PC-3 (cell line): ENCODE measurements around the gene TBC1D14. TPM values are rescaled to one million over a fixed set of nuclear protein-coding genes. Genes with fewer than 3 reads are reported as not detected.

Source experiments
- ATAC-seq: fragments of 200-7000 bp; cut with Tn5 transposase; 2 replicates; pipeline ENCODE4 v1.9.1; 2020; ENCODE audit warnings: mild to moderate bottlenecking, moderate library complexity
- BruUV-seq: library from RNA; stranded (reverse); fragments of 400-500 nt; replicated peaks from 2 replicates; lab custom pipeline; 2021; lab: Mats Ljungman, UMichigan
- CTCF ChIA-PET: fragments of 300-600 bp; sonication (Branson Sonifier 250); formaldehyde crosslinking; loops from one replicate; lab custom pipeline; 2022; ENCODE audit warnings: antibody characterized with exemption; lab: Charles Lee
- POLR2A ChIA-PET: fragments of 300-600 bp; sonication (Branson Sonifier 250); formaldehyde crosslinking; loops from one replicate; lab custom pipeline; 2022; ENCODE audit warnings: antibody characterized with exemption; ENCODE audit not compliant: unreplicated experiment; lab: Charles Lee
- DNase-seq: peaks from one replicate; pipeline ENCODE4 v3.0.0-alpha.2; 2015
- H2AFZ ChIP-seq: fragments of 300-600 bp; sonication (generic); 2 replicates; pipeline ENCODE4 v1.6.0; 2016; ENCODE audit warnings: antibody characterized with exemption, low read length
- H3F3A ChIP-seq: fragments of 300-600 bp; sonication (generic); one replicate; pipeline ENCODE4 v1.6.0; 2017; ENCODE audit warnings: antibody characterized with exemption, low read length, control low read depth, mild to moderate bottlenecking; ENCODE audit not compliant: unreplicated experiment
- H3K27ac ChIP-seq: fragments of 300-600 bp; sonication (generic); 2 replicates; pipeline ENCODE4 v1.5.1; 2016; ENCODE audit warnings: mild to moderate bottlenecking, low read length
- H3K27me3 ChIP-seq: fragments of 300-600 bp; sonication (generic); 2 replicates; pipeline ENCODE4 v1.6.1; 2016; ENCODE audit warnings: low read length, mixed read lengths
- H3K36me3 ChIP-seq: fragments of 300-600 bp; sonication (generic); 2 replicates; pipeline ENCODE4 v1.6.1; 2016; ENCODE audit warnings: low read depth, mixed run types, low read length, mixed read lengths
- H3K4me1 ChIP-seq: fragments of 300-600 bp; sonication (generic); 2 replicates; pipeline ENCODE4 v1.5.1; 2016; ENCODE audit warnings: low read length; ENCODE audit not compliant: insufficient read depth
- H3K4me2 ChIP-seq: fragments of 300-600 bp; sonication (generic); 2 replicates; pipeline ENCODE4 v1.6.0; 2016; ENCODE audit warnings: low read length
- H3K4me3 ChIP-seq: fragments of 300-600 bp; sonication (generic); 2 replicates; pipeline ENCODE4 v1.5.1; 2016; ENCODE audit warnings: mild to moderate bottlenecking, low read length, mixed read lengths
- H3K79me2 ChIP-seq: fragments of 300-600 bp; sonication (generic); 2 replicates; pipeline ENCODE4 v1.6.1; 2017; ENCODE audit warnings: low read length, mixed read lengths
- H3K9ac ChIP-seq: fragments of 300-600 bp; sonication (generic); 2 replicates; pipeline ENCODE4 v1.6.0; 2016; ENCODE audit warnings: mild to moderate bottlenecking, low read length
- H3K9me2 ChIP-seq: fragments of 300-600 bp; sonication (generic); replicated peaks from 2 replicates; pipeline ENCODE4 v1.6.1; 2016; ENCODE audit warnings: mixed run types, low read length, mixed read lengths
- H3K9me3 ChIP-seq: fragments of 300-600 bp; sonication (generic); 2 replicates; pipeline ENCODE4 v1.6.1; 2016; ENCODE audit warnings: low read length, mixed read lengths
- H4K20me1 ChIP-seq: fragments of 300-600 bp; sonication (generic); 2 replicates; pipeline ENCODE4 v1.6.1; 2016; ENCODE audit warnings: low read length, mixed read lengths
- CTCF ChIP-seq: fragments of 300-600 bp; sonication (generic); conservative IDR thresholded peaks from 2 replicates; pipeline ENCODE4 v1.5.1; 2017; ENCODE audit warnings: antibody characterized with exemption, low read depth, mild to moderate bottlenecking, low read length
- EZH2 ChIP-seq: fragments of 300-600 bp; sonication (generic); IDR thresholded peaks from one replicate; pipeline ENCODE4 v1.6.1; 2017; ENCODE audit warnings: antibody characterized with exemption, mild to moderate bottlenecking, low read length; ENCODE audit not compliant: unreplicated experiment
- EZH2phosphoT487 ChIP-seq: fragments of 300-600 bp; sonication (generic); IDR thresholded peaks from 2 replicates; pipeline ENCODE4 v1.6.1; 2018; ENCODE audit warnings: mild to moderate bottlenecking, antibody characterized with exemption, low read length, borderline replicate concordance
- intact Hi-C: fragments of 100-400 bp; cut with micrococcal nuclease; formaldehyde crosslinking; loops from 2 replicates; pipeline ENCODE4 v1.9.0; 2023
- total RNA-seq: library from RNA; depleted of rRNA; stranded (reverse); fragments of >200 nt; gene quantifications from 2 replicates; pipeline ENCODE4 v1.2.3, GENCODE V29; 2014

The TBC1D14 gene
- total RNA-seq, 1 experiment from 2014 or later: 33.0 TPM

GRCh38 chr4:7070729-7071511 is 161.3 kb downstream of the TBC1D14 start:
- Histone ChIP-seq H3K27ac (no peak overlapping the region), H3K9me2 (no peaks in the 10 kb centered on the region), H3K9ac (no peak overlapping the region), H3K4me3 (no peak overlapping the region), H2AFZ (peak overlapping the region; percentile 63), H3K36me3 (peaks cover 5% of the 10 kb centered on the region), H3K27me3 (no peaks in the 10 kb centered on the region), H3K4me1 (peaks cover 21% of the 10 kb centered on the region), H3K4me2 (peak overlapping the region; percentile 56), H3K79me2 (peaks cover 24% of the 10 kb centered on the region), H3K9me3 (no peaks in the 10 kb centered on the region), H4K20me1 (peaks cover 13% of the 10 kb centered on the region), H3F3A (no peaks in the 10 kb centered on the region)
- intact Hi-C loops: loop anchor here (1.0 to 5.0 kb wide), 2 partner anchors 97 to 164 kb away; partner anchors contain the start of gene TBC1D14
- ATAC-seq (peak; percentile 37), DNase-seq (peak; percentile 90)
- TF ChIP-seq EZH2 (no peak), CTCF (peak; percentile 88)
- BruUV-seq: no TSS peak
- ChIA-PET CTCF (interaction anchor here (0.6 to 1.5 kb wide), 6 partner anchors 11 to 105 kb away, joined by 3 to 7 read pairs (median 4); partner anchors contain the start of gene TADA2B), POLR2A (no interaction called here)

- Histone ChIP-seq H3K4me2 (no peak overlapping the region), H3K36me3 (no peaks in the 10 kb centered on the region), H2AFZ (no peak overlapping the region), H3K4me3 (no peak overlapping the region), H3K27me3 (no peaks in the 10 kb centered on the region), H3K9me3 (no peaks in the 10 kb centered on the region), H3K27ac (no peak overlapping the region), H4K20me1 (no peaks in the 10 kb centered on the region), H3K9ac (no peak overlapping the region), H3K79me2 (0 out of 2 replicates have a peak, but pooled peaks cover 4% of the 10 kb centered on the region), H3K9me2 (no peaks in the 10 kb centered on the region), H3K4me1 (peaks cover 13% of the 10 kb centered on the region), H3F3A (no peaks in the 10 kb centered on the region)
- TF ChIP-seq EZH2phosphoT487 (no peak), EZH2 (no peak), CTCF (no peak)
- DNase-seq (no peak), ATAC-seq (no peak)
- intact Hi-C loops: loop anchor here (5.0 kb wide), 1 partner anchor 166 kb away; the partner anchor contains the start of gene TBC1D14
- ChIA-PET CTCF (no interaction called here), POLR2A (no interaction called here)
- BruUV-seq: no TSS peak
Measured at GRCh38 chr4:7073059-7073458, 163.4 kb downstream of the TBC1D14 start.
